GM21576 (cell line): ENCODE measurements around the gene TRIP10.
A peak's percentile ranks its signal among the peaks of the same experiment; 100 is the strongest.
"Not testable (repeated sequence)": the region's sequence is repeated elsewhere in the genome, so short reads cannot be mapped to it uniquely, and the experiment has no call there.

Source experiments
- ATAC-seq: cut with Tn5 transposase; IDR thresholded peaks from one replicate; pipeline ENCODE4 v1.9.1; 2021; ENCODE audit warnings: mild to moderate bottlenecking, moderate library complexity; ENCODE audit not compliant: unreplicated experiment

Gene TRIP10

DNA sequence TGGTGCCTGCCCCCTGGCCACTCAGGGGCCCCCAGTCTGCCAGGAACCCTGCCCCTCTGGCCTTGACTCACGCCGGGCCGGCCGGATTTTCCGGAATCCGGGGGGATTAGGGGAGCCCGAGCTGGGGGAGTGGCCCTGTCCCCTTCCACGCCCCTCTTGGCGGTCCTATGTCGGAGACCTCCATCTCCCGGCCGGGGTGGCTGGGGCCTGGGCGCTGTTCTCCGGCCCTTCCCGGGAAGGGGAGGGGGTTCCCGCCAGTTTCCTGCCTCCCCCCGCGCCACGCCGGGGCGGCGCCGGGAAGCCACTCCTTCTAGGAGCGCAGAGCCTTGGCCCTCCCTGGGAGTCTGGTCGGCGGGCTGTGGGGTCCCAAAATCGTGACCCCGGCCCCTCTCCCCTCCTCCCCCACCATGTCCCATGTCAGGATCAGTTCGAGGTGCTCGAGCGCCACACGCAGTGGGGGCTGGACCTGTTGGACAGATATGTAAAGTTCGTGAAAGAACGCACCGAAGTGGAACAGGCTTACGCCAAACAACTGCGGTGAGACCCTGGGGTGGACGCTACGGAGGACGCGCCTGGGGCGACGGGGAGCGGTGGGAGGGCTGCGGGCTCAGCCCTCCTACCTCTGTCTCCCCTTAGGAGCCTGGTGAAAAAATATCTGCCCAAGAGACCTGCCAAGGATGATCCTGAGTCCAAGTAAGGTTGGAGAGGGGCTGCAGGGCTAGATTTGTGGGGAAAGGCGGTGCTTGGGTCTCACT, 1.3 kb downstream of the TRIP10 start:
- no peak for ATAC-seq

GRCh38 chr19:6743066-6743465, 3.6 kb downstream of the TRIP10 start:
- ATAC-seq, result no peak

DNA sequence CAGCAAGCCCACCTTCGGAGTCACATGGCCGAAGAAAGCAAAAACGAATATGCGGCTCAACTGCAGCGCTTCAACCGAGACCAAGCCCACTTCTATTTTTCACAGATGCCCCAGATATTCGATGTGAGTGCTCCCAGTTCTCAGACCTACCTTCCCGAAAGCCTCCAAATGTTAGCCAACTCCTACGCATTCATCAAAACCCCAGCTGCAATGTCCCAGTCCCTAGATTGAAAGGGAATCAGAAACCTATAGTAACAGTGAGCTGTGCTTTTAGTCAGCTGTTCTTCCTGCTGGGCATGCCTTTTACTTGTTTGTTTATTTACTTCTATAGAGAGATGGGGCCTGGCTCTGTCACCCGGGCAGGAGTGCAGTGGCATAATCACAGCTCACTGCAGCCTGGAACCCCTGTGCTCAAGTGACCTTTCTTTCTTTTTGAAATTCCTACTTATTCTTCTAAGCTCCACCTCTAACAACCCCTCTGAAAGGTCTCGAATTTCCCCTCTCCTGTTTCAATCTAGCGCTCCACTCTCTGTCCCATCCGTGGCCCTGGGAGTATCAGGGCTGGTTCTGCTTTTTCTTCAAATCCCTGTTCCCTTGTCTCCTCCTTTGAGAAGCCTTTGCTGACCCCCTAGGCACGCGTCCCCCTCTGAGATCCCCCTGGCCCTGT, 4.4 kb downstream of the TRIP10 start:
- ATAC-seq, result no peak

GRCh38 chr19:6744381-6745301, 5.2 kb downstream of the TRIP10 start:
- no peak for ATAC-seq

GRCh38 chr19:6745965-6746364, 6.5 kb downstream of the TRIP10 start:
- ATAC-seq, result no peak

- ATAC-seq, result not testable (repeated sequence)
These were observed 9.1 kb downstream of the TRIP10 start for GRCh38 chr19:6748543-6748942.

DNA sequence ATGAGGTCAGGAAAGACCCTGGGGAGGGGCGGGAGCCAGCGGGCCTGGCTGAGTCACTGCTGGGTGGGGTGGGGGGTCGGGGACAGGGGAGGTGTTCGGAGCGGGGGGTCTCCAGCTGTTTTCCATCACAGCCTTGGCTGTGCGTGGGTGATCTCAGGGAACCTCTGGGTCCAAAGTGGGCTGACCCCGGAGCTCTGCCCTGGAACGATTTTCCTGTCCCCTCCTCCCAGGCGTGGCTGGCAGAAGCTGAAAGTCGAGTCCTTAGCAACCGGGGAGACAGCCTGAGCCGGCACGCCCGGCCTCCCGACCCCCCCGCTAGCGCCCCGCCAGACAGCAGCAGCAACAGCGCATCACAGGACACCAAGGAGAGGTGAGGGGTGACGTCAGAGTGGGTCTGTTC, 10.6 kb downstream of the TRIP10 start:
- no peak for ATAC-seq

DNA sequence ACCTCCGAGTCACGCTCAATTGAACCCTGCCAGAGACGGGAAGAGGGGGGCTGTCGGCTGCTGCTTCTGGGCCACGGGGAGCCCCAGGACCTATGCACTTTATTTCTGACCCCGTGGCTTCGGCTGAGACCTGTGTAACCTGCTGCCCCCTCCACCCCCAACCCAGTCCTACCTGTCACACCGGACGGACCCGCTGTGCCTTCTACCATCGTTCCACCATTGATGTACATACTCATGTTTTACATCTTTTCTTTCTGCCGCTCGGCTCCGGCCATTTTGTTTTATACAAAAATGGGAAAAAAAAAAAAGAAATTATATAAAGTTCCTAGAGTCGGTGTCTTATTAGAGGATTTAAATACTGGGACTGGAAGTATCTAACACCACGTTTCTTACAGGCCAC, 11.7 kb downstream of the TRIP10 start:
- ATAC-seq, result no peak

DNA sequence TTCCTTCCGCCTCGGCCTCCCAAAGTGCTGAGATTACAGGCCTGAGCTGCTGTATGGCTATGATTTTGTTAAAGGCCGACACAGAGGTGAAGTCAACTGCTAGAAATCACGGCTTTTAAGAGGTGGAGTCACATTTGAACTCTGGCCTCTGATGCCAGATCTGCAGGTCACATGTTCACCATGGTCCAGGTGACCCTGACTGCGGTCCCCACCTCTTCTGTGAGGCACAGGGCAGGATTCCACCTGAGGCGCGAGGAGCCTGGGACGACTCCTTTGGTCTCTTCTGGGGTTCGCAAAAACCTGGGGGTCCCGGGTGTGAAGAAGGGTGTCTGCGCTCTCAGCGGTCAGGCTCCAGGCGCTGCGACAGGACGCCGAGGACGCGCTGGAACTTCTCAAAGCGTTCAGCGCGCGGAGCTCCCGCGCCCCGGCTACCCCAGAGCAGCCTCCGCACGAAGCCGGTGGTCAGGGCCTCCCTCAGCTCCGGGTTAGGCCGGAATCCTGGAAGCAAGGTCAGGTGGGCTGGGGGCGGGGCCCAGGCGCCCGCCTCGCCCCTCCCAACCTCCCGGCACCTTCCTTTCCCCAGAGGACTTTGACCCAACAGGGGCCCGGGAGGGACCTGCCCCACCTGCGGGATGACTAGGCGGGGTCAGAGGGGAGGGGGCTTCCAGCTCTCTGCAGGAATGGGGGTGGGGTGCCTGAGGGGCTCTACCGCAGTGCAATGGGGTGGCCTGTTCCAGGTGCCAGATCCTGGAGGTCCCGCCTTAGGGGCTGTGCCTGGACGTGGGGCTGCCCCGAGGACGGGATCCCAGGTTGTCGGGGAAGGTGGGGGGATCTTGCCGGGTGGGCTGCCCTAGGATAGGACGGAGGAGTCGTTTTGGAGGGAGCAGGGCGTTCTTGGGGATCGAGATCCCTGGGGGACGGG, 13.0 kb downstream of the TRIP10 start:
- no peak for ATAC-seq

GRCh38 chr19:6753178-6754031, 13.9 kb downstream of the TRIP10 start:
- ATAC-seq, result peak; percentile 73

DNA sequence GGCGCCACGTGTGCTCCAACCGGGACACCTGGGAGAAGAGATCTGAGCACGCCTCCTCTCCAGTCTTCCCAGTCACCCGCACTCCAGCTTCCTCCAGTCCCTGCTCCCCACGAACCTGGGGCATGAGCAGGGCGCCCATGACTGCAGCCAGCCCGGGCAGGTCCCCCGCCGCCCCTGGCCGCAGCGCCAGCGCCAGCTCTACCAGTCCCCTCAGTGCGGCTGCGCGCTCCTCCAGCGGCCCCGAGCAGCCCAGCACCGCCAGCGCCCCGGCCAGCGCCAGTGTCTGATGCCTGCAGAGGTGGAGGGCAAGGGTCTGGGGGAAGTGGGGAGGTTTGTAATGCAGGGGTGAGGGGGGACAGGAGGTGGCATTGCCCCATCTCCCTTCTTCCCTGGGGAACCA, 14.7 kb downstream of the TRIP10 start:
- ATAC-seq, result no peak

DNA sequence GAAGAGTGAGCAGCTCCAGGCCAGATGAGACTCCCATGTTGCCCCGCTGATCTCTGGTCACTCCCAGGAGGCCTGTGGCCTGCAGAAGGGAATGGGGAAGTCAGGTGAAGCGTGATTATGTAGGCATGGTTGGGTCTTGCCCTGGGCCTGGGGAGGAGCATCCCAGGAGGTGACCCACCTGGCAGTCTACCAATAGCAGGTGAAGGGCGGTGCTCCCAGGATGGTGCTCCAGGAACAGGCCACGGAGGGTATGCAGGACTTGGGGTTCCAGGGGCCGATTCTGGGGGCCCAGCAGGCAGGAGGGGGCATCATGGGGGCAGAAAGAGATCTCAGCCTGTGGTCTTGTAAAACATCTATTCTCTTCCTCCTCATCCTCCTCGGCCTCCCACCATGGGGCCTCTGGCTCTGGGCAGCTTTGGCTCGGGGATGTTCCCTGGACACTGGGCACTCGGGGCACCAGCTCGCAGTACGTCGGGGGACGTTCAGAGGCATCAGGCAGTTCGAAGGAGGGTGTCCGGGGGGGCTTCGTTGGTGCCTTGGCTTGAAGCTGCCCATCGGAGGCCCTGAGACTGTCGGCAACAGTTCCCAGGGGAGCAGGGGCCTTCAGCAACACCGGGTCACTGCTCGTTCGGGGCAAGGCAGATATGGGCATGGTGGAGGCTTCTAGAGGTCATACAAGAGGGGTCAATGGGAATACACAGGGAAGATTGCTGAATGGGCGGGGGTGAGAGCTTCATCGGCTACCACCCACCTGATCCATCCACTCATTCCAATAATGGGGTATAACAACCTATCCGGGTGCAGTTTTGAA, 15.4 kb downstream of the TRIP10 start:
- ATAC-seq, result no peak

GRCh38 chr19:6760606-6761005, 21.1 kb downstream of the TRIP10 start:
- no peak for ATAC-seq

- ATAC-seq, result no peak
These were observed 21.7 kb downstream of the TRIP10 start for GRCh38 chr19:6761053-6761676.

DNA sequence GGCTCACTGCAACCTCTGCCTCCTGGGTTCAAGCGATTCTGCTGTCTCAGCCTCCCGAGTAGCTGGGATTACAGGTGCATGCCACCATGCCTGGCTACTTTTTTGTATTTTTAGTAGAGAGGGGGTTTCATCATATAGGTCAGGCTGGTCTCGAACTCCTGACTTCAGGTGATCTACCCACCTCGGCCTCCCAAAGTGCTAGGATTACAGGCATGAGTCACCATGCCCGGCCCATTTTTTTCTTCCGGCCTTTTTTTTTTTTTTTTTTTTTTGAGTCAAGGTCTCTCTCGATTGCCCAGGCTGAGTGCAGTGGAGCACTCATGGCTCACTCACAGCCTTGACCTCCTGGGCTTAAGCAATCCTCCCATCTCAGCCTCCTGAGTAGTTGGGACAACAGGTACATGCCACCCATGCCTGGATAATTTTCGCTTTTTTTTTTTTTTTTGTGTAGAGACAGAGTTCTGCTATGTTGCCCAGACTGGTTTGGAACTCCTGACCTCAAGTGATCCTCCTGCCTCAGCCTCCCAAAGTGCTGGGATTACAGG, 22.8 kb downstream of the TRIP10 start:
- not testable (repeated sequence) for ATAC-seq

GRCh38 chr19:6765738-6766356, 26.4 kb downstream of the TRIP10 start:
- no peak for ATAC-seq

GRCh38 chr19:6766357-6767080, 27.0 kb downstream of the TRIP10 start:
- no peak for ATAC-seq
